K562 (cell line): Measurements from ENCODE around the gene ERN1. TPM values are rescaled to one million over a fixed set of nuclear protein-coding genes. Genes with fewer than 3 reads are reported as not detected.

Source experiments
- ADNP ChIP-seq: fragments of 200-800 bp; sonication (Bioruptor generic); IDR thresholded peaks from 2 replicates; pipeline ENCODE4 v1.6.1; 2016; ENCODE audit warnings: missing genetic modification characterization, missing compliant biosample characterization
- CBX2 ChIP-seq: fragments of 200-600 bp; sonication (generic); IDR thresholded peaks from one replicate; pipeline ENCODE4 v1.6.1; 2012; ENCODE audit warnings: mild to moderate bottlenecking, low read length, inconsistent platforms; ENCODE audit not compliant: insufficient read depth, poor library complexity, severe bottlenecking
- FOXA3 ChIP-seq, 2 experiments: fragments of 450-650 bp in 1 of 2; sonication (generic) in 1 of 2; formaldehyde crosslinking; IDR thresholded peaks in 1 of 2; conservative IDR thresholded peaks in 1 of 2; 2 replicates each; pipeline versions ENCODE4 v1.4.0 to v1.8.0; 2020 to 2022; ENCODE audit warnings: mild to moderate bottlenecking in 2 of 2, missing genetic modification reagents in 1 of 2
- KLF10 ChIP-seq: fragments of 250-450 bp; sonication (Bioruptor Pico); IDR thresholded peaks from 2 replicates; pipeline ENCODE4 v1.6.1; 2021; ENCODE audit warnings: matching md5 sums
- POLR2AphosphoS5 ChIP-seq: IDR thresholded peaks from 2 replicates; pipeline ENCODE4 v1.6.1; 2011; ENCODE audit warnings: mild to moderate bottlenecking, low read depth, low read length, moderate library complexity; ENCODE audit not compliant: control insufficient read depth, insufficient read depth
- RBBP5 ChIP-seq: fragments of 200-600 bp; sonication (generic); IDR thresholded peaks from 2 replicates; pipeline ENCODE4 v1.6.1; 2012; ENCODE audit warnings: borderline replicate concordance, mild to moderate bottlenecking, low read length, control low read depth, inconsistent platforms; ENCODE audit not compliant: insufficient read depth, poor library complexity, severe bottlenecking
- SMARCA4 ChIP-seq: fragments of 450-650 bp; IDR thresholded peaks from 2 replicates; pipeline ENCODE4 v1.6.1; 2016
- ZFP1 ChIP-seq: fragments of 450-650 bp; formaldehyde crosslinking; IDR thresholded peaks from 2 replicates; pipeline ENCODE4 v1.4.0; 2020; ENCODE audit warnings: mild to moderate bottlenecking, mixed read lengths
- polyA plus RNA-seq, 8 experiments: library from polyadenylated mRNA; depleted of rRNA in 4 of 8; stranded (reverse) in 5 of 8; unstranded in 3 of 8; fragments of >200 nt; fragmentation: Nextera tagmentation in 2 of 8; fragmentation: Illumina TruSeq in 1 of 8; extraction: Ambion mirVana in 2 of 8; extraction: Trizol in 1 of 8; gene quantifications; 2 replicates each; pipeline versions ENCODE4 v1.2.1 to v1.2.3, GENCODE V29; 2011 to 2014; ENCODE audit warnings: inconsistent platforms in 1 of 8, missing spikeins in 1 of 8
- total RNA-seq, 7 experiments: library from RNA; depleted of rRNA in 6 of 7; stranded (reverse); fragments of >200 nt in 6 of 7; fragmentation: Illumina TruSeq in 2 of 7; extraction: Trizol in 2 of 7; gene quantifications; 2 replicates each; pipeline versions ENCODE4 v1.2.1 to v1.2.3, GENCODE V29; 2011 to 2021; ENCODE audit warnings: low replicate concordance in 1 of 7
- TF ChIP-seq, protein P1 (sequence below), 2 experiments: fragments of 450-650 bp; formaldehyde crosslinking in 1 of 2; IDR thresholded peaks; 2 replicates each; pipeline versions ENCODE4 v1.4.0 to v1.6.1; 2014 to 2020; ENCODE audit warnings: mild to moderate bottlenecking in 2 of 2, borderline replicate concordance in 1 of 2, low read depth in 1 of 2

Gene ERN1
- total and polyA plus RNA-seq, 9 of the 15 experiments (the other 6 are each of a cell fraction or from before 2014, with no cell fraction given), result 2.1 to 22.5 (median 7.3) TPM

DNA sequence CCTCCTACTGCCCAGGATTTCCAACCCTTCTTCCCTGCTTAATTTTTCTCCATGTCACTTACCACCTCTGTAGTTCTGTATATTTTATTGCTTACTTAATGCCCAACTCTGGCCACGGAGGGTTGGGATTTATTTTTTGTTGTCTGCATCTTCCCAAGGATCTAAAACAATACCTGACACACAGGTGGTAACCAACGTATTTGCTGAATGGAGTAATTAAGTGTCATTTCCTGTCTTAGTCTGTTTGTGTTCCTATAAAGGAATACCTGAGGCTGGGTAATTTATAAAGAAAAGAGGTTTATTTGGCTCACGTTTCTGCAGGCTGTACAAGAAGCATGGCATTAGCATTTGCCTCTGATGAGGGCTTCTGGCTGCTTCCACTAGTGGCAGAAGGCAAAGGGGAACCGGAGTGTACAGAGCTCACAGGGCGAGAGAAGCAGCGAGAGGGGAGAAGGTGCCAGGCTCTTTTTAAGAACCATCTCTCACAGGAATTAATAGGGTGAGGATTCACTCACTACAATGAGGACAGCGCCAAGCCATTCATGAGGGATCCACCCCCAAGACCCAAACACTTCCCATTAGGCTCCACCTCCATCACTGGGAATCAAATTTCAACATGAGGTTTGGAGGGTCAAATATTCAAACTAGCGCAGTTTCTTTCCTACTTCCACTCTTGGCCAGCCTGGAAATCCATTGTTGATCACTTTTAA is 44.8 kb downstream of the ERN1 start (continued):
- TF ChIP-seq, protein P1, sequence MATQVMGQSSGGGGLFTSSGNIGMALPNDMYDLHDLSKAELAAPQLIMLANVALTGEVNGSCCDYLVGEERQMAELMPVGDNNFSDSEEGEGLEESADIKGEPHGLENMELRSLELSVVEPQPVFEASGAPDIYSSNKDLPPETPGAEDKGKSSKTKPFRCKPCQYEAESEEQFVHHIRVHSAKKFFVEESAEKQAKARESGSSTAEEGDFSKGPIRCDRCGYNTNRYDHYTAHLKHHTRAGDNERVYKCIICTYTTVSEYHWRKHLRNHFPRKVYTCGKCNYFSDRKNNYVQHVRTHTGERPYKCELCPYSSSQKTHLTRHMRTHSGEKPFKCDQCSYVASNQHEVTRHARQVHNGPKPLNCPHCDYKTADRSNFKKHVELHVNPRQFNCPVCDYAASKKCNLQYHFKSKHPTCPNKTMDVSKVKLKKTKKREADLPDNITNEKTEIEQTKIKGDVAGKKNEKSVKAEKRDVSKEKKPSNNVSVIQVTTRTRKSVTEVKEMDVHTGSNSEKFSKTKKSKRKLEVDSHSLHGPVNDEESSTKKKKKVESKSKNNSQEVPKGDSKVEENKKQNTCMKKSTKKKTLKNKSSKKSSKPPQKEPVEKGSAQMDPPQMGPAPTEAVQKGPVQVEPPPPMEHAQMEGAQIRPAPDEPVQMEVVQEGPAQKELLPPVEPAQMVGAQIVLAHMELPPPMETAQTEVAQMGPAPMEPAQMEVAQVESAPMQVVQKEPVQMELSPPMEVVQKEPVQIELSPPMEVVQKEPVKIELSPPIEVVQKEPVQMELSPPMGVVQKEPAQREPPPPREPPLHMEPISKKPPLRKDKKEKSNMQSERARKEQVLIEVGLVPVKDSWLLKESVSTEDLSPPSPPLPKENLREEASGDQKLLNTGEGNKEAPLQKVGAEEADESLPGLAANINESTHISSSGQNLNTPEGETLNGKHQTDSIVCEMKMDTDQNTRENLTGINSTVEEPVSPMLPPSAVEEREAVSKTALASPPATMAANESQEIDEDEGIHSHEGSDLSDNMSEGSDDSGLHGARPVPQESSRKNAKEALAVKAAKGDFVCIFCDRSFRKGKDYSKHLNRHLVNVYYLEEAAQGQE (IDR thresholded peaks at IDR 0.05; ENCODE audit: borderline replicate concordance), result 0 out of 2 replicates have a peak, but pooled peaks have one; percentile 3
- TF ChIP-seq, protein P1 (CRISPR knock-in tag; IDR thresholded peaks at IDR 0.05; ENCODE audit: low read depth), result no peak
- TF ChIP-seq ADNP (tag) (peak; percentile 5; the same call in 1 of the 2 replicates), FOXA3 (CRISPR knock-in tag; conservative IDR thresholded peaks at IDR 0.05 in 1 of 2, IDR thresholded peaks at IDR 0.05 in 1 of 2) (no peak), RBBP5 (no peak), KLF10 (CRISPR knock-in tag) (no peak), POLR2AphosphoS5 (no peak), SMARCA4 (0 out of 2 replicates have a peak, but pooled peaks have one; percentile 69), CBX2 (no peak), ZFP1 (no peak)
